Vagina (tissue), 2 donors: ENCODE data around the gene KDM4C.
"Not testable (repeated sequence)": the region's sequence is repeated elsewhere in the genome, so short reads cannot be mapped to it uniquely, and the experiment has no call there.

ENCODE experiments used
- POLR2A ChIP-seq, 2 donors: fragments of 450-650 bp; IDR thresholded peaks; one replicate each; pipeline ENCODE4 v1.6.1; 2017; ENCODE audit warnings: antibody characterized with exemption in 2 of 2, mild to moderate bottlenecking in 2 of 2, moderate library complexity in 2 of 2
- TF ChIP-seq, protein P1 (sequence below), 3 experiments: fragments of 450-650 bp in 2 of 3; fragments of 200-600 bp in 1 of 3; sonication (generic) in 1 of 3; IDR thresholded peaks; one replicate each; pipeline ENCODE4 v1.5.1; 2017 to 2019; ENCODE audit warnings: antibody characterized with exemption in 3 of 3, mild to moderate bottlenecking in 2 of 3, moderate library complexity in 2 of 3

DNA sequence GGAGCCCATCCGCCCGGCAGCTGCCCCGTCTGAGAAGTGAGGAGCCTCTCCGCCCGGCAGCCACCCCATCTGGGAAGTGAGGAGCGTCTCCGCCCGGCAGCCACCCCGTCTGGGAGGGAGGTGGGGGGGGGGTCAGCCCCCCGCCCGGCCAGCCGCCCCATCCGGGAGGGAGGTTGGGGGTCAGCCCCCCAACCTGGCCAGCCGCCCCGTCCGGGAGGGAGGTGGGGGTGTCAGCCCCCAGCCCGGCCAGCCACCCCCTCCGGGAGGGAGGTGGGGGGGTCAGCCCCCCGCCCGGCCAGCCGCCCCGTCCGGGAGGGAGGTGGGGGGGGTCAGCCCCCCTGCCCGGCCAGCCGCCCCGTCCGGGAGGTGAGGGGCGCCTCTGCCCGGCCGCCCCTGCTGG is 49.9 kb downstream of the KDM4C start:
- TF ChIP-seq, protein P1, sequence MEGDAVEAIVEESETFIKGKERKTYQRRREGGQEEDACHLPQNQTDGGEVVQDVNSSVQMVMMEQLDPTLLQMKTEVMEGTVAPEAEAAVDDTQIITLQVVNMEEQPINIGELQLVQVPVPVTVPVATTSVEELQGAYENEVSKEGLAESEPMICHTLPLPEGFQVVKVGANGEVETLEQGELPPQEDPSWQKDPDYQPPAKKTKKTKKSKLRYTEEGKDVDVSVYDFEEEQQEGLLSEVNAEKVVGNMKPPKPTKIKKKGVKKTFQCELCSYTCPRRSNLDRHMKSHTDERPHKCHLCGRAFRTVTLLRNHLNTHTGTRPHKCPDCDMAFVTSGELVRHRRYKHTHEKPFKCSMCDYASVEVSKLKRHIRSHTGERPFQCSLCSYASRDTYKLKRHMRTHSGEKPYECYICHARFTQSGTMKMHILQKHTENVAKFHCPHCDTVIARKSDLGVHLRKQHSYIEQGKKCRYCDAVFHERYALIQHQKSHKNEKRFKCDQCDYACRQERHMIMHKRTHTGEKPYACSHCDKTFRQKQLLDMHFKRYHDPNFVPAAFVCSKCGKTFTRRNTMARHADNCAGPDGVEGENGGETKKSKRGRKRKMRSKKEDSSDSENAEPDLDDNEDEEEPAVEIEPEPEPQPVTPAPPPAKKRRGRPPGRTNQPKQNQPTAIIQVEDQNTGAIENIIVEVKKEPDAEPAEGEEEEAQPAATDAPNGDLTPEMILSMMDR (IDR thresholded peaks at IDR 0.05), result not testable (repeated sequence)
- not testable (repeated sequence) for TF ChIP-seq POLR2A (IDR thresholded peaks at IDR 0.05)
